ENCODE results near the gene STAC.
"Not testable (repeated sequence)": the region's sequence is repeated elsewhere in the genome, so short reads cannot be mapped to it uniquely, and the experiment has no call there.

Gene STAC

DNA sequence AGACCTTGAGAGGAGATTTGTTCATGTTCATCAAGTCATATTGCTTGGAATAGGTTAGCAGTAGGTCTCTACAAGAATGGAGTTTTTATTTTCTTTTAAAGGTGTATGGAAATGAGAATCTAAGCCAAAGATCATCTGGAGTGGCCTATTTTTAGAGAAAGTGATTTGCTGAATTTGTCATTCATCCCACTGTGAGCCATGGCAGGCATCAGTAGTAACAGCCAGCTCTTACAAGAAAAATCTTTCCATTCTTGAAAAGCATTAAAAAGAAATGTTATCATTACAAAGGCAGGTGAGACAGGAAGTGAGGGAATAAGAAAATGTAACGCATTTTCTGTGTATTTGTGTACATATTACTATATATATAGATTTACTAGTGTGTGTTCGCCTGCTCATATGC lies 29.6 kb downstream of the STAC start:
- DNase-seq (ENCODE audit: extremely low spot score, insufficient read length, low read depth) (no peak), FAIRE-seq (no peak)

DNA sequence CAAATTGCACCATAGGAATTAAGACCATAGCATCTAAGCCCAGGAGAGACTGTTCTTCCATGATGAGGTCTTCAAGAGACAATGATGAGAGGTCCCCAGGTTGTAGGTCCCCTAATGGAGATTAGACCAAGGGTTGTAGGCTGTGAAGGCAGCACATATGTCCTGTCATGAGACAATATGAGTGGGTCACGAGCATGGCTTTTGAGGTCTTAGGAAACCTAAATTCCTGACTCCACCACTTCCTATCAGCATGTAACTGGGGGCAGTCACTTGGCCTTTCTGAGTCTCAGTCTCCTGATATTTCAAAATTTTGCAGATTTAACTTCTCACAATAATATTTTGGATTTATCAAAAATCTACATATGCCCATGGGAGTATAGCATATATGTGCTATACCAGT lies 31.3 kb downstream of the STAC start:
- DNase-seq (ENCODE audit: extremely low spot score, insufficient read length, low read depth) (no peak), FAIRE-seq (no peak)

DNA sequence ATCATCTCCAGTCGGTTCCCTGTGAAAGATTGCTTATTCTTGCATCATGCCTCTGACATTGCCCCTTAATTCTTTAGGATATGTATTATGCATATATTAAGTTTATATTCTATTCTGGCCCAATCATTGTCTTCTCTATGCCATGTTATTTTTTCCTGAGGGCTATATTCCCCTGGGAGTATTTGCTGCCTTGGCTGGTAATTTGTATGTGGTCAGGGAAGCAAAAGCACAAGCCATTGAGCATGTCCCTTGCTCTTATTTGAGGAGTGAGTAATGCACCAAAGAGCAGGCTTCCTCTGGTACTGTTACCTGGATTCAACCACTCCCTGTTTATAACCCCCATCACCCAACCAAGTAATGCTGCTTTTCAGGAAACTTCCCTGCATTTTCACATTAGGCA lies 36.3 kb downstream of the STAC start:
- FAIRE-seq (no peak), DNase-seq (ENCODE audit: extremely low spot score, insufficient read length, low read depth) (no peak)

DNA sequence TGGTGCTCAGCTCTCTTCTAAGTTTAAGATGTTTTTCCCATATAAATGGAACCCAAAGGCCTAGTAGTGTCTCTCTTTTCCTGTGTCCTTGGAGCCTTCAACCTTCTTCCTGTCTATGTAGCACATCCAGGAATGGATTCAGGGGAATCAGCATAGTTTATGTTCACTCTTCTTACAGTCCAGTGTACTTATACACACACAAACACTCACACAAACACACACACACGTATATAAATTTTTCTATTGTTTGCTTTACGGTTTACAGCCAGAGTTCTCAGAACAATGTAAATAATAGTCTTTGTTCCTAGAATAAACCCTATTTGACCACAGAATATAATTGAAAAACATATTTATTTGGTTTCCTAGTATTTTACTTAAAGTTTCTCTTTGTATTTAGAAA lies 36.9 kb downstream of the STAC start:
- no peak for FAIRE-seq

DNA sequence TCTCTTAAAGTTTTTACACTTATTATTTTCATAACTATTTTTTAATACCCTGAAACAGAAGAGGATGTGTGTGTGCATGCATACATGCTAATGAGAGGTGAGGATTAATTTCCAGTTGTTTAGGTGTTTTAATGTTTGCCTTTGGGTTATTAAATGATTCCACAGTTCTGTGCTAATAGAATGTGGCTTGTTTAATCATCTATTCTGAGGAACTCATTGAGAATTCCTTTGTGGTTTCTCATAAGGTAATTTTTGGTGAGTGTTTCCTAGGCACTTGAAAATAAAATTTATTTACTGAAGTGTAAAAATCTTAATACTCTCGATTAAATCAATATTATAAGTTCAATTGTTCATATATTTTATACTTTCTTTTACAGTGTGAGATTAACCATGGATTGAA lies 38.0 kb downstream of the STAC start:
- no peak for FAIRE-seq
- no peak for DNase-seq (ENCODE audit: extremely low spot score, insufficient read length, low read depth)

More for the DNA sequence above, 36.9 kb downstream of the STAC start:
- DNase-seq (ENCODE audit: extremely low spot score, insufficient read length, low read depth) = no peak

GRCh38 chr3:36428445-36428844 lies 48.1 kb downstream of the STAC start:
- DNase-seq (ENCODE audit: extremely low spot score, insufficient read length, low read depth) = no peak
- no peak for FAIRE-seq

DNA sequence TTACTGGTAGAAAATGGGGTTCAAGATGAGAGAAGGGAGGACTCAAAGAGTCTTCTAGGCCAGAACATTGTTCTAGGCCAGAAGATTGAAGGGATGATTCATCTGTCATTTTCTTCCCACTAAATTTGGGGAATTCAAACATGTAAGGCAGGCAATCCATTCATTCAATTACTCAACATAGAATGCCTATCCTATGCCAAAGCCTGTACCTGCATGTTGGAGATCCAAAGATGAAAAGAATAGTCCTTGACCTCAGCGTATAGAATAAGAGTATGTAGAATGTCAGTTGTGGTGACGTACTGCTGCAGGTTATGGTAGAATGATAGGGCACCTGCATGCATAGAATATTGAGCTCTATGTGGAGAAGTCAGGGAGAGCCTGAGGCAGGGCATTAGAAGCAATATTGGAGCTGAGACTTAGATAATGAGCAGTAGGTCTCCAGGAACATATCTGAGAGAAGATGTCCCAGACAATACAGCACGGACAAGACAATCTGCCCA lies 49.7 kb downstream of the STAC start:
- DNase-seq (ENCODE audit: extremely low spot score, insufficient read length, low read depth) (no peak), FAIRE-seq (no peak)

DNA sequence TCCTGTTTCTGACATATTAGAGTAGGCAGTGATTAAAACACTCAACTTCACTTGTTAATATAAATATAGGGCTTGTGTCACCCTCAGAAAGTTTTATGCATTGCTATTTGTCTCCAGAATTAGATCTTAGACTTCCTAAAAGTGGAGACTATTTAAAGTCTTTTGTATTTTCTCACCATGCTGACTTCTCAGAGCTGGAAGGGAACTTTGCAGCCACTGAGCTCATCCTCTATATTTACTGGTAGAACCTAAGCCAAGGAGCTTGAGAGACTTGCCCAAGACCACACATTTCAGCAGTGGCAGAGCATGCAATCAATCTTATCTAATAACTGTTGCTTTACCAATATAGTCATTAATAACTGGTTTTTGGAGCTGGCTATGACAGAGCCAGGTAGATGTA lies 53.2 kb downstream of the STAC start:
- no peak for FAIRE-seq
- no peak for DNase-seq (ENCODE audit: extremely low spot score, insufficient read length, low read depth)

GRCh38 chr3:36434687-36435426 lies 54.6 kb downstream of the STAC start:
- no peak for DNase-seq (ENCODE audit: extremely low spot score, insufficient read length, low read depth)
- FAIRE-seq = no peak

- FAIRE-seq = no peak
- DNase-seq (ENCODE audit: extremely low spot score, insufficient read length, low read depth) = no peak
Observed at GRCh38 chr3:36443028-36443686, 62.9 kb downstream of the STAC start.

DNA sequence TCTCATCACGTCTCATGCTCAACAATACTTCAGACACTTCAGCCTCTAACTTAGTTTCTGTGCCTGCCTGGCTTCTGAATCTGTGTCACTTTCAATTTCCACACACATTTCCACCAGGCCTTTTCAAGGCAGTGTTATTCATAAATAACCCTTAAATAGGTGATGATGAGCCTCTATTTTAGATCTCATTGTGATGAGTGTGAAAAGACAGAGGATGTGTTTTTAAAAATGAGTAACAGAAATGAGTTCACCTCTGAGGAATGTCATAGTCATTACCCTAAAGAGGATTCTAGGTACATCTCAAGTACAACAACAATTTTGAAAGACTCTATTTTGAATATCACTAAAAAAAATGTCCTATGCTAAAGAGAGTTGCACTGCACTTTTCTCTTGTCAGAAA lies 64.6 kb downstream of the STAC start:
- DNase-seq (ENCODE audit: extremely low spot score, insufficient read length, low read depth) (no peak), FAIRE-seq (no peak)

DNA sequence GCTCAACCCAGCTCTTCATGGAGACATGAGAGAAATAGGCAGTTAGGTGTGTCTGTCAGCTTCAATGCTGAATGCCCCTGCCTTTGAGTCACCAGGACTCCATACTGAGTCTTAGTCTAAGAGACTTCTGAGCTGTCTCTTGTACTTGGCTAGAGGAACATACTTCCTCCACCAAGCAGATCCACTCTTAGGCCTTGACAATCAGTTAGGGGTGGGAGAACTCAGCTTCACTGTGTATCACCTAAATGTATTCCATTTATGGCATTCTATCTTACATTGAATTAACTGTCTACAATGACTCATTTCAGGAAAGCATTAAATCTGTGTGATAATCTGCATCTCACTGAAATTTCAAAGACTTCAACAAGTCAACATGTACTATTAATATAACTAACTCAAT lies 66.0 kb downstream of the STAC start:
- DNase-seq (ENCODE audit: extremely low spot score, insufficient read length, low read depth) (no peak), FAIRE-seq (no peak)

- no peak for DNase-seq (ENCODE audit: extremely low spot score, insufficient read length, low read depth)
- FAIRE-seq = no peak
Observed at GRCh38 chr3:36447061-36447460, 66.8 kb downstream of the STAC start.

- FAIRE-seq (no peak), DNase-seq (ENCODE audit: extremely low spot score, insufficient read length, low read depth) (no peak)
Observed at GRCh38 chr3:36451816-36452215, 71.5 kb downstream of the STAC start.

DNA sequence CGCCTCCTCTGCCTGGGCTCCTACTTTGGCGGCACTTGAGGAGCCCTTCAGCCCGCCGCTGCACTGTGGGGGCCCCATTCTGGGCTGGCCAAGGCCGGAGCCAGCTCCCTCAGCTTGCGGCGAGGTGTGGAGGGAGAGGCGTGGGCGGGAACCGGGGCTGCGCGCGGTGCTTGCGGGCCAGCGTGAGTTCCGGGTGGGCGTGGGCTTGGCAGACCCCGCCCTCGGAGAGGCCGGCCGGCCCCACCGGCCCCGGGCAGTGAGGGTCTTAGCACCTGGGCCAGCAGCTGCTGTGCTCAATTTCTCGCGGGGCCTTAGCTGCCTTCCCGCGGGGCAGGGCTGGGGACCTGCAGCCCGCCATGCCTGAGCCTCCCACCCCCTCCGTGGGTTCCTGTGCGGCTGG lies 72.9 kb downstream of the STAC start:
- not testable (repeated sequence) for DNase-seq (ENCODE audit: extremely low spot score, insufficient read length, low read depth); FAIRE-seq

- FAIRE-seq; DNase-seq (ENCODE audit: extremely low spot score, insufficient read length, low read depth): not testable (repeated sequence)
Observed at GRCh38 chr3:36453896-36454295, 73.6 kb downstream of the STAC start.

- FAIRE-seq (no peak), DNase-seq (ENCODE audit: extremely low spot score, insufficient read length, low read depth) (no peak)
Observed at GRCh38 chr3:36455406-36455805, 75.1 kb downstream of the STAC start.

- FAIRE-seq (no peak), DNase-seq (ENCODE audit: extremely low spot score, insufficient read length, low read depth) (no peak)
Observed at GRCh38 chr3:36456784-36457183, 76.5 kb downstream of the STAC start.

GRCh38 chr3:36457667-36458066 lies 77.4 kb downstream of the STAC start:
- DNase-seq (ENCODE audit: extremely low spot score, insufficient read length, low read depth) (no peak), FAIRE-seq (no peak)

DNA sequence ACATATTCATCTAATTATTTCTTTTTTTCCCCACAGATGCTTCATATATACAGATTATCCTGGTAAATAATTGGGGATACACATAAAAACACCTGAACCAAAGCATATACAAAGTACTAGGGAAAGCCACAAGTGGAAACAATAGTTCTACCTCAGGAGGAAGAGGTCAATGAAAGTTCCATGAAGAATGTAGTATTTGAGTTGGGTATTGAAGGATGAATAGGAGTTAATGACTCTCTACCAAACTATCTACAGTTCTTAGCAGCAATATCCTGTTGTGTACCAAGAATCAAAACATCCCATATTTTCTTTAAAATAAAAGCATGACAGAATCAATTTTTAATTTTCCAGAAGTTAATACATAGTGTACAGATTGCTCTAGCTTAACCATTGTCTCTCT lies 78.9 kb downstream of the STAC start:
- no peak for FAIRE-seq
- no peak for DNase-seq (ENCODE audit: extremely low spot score, insufficient read length, low read depth)

DNA sequence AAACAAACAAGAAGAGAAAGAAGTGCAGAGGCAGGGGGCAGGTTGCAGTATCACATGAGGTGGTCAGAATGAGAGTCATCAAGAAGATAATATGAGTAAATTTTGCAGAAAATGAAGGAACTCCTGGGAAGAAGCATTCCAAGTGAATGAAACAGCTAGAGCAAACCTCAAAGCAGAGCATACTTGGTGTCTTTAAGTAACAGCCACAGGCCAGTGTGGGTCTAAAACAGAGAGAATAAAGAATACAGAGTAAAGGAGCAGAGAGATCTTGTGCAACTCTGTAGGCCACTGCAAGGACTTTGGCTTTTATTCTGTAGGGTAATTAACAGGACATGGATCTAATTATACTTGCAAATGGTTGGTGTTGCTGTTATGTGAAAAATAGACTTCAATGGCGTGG lies 81.3 kb downstream of the STAC start:
- DNase-seq (ENCODE audit: extremely low spot score, insufficient read length, low read depth) = no peak
- FAIRE-seq = no peak

GRCh38 chr3:36472045-36472444 lies 91.7 kb downstream of the STAC start:
- DNase-seq (ENCODE audit: extremely low spot score, insufficient read length, low read depth); FAIRE-seq: not testable (repeated sequence)

All from GM18507 (cell line).